Right atrium auricular region (tissue), 2 donors: ENCODE data around the gene PTK6. TPM values are rescaled to one million over a fixed set of nuclear protein-coding genes. Genes with fewer than 3 reads are reported as not detected.

Source experiments
- DNase-seq: peaks from one replicate; pipeline ENCODE4 v3.0.0-alpha.2; 2019; ENCODE audit warnings: low spot score
- H3K27ac ChIP-seq, 2 donors: fragments of 200-600 bp; sonication (generic); 1 replicate in 1 of 2; 2 replicates in 1 of 2; pipeline ENCODE4 v1.5.1; 2016 to 2019
- H3K27me3 ChIP-seq, 2 donors: fragments of 200-600 bp; sonication (generic); one replicate each; pipeline versions ENCODE4 v1.5.1 to v1.6.0; 2017 to 2019
- H3K36me3 ChIP-seq: fragments of 200-600 bp; sonication (generic); one replicate; pipeline ENCODE4 v1.5.1; 2016
- H3K4me1 ChIP-seq, 2 donors: fragments of 200-600 bp; sonication (generic); one replicate each; pipeline versions ENCODE4 v1.5.1 to v1.6.0; 2017 to 2019
- H3K4me3 ChIP-seq, 2 donors: fragments of 200-600 bp; sonication (generic); 1 replicate in 1 of 2; 2 replicates in 1 of 2; pipeline ENCODE4 v1.5.1; 2017 to 2019; ENCODE audit warnings: mild to moderate bottlenecking in 1 of 2, moderate library complexity in 1 of 2
- H3K9me3 ChIP-seq, 2 donors: fragments of 200-600 bp; sonication (generic); one replicate each; pipeline ENCODE4 v1.5.1; 2019
- CTCF ChIP-seq, 2 donors: fragments of 200-600 bp; sonication (generic); IDR thresholded peaks; one replicate each; pipeline ENCODE4 v1.5.1; 2019; ENCODE audit warnings: antibody characterized with exemption in 2 of 2
- total RNA-seq, 2 donors: library from RNA; depleted of rRNA; stranded (reverse); fragments of >200 nt; gene quantifications; one replicate each; pipeline ENCODE4 v1.1.0, GENCODE V29; 2016

Gene PTK6
- total RNA-seq, 2 donors from 2014 or later = not detected

GRCh38 chr20:63545814-63546213 lies 8.6 kb upstream of the PTK6 start:
- TF ChIP-seq CTCF (IDR thresholded peaks at IDR 0.05) = no peak
- no peaks in the 10 kb centered on the region for H3K9me3 ChIP-seq
- DNase-seq = no peak
- H3K27ac ChIP-seq = no peak overlapping the region
- no peaks in the 10 kb centered on the region for H3K36me3 ChIP-seq
- no peaks in the 10 kb centered on the region for H3K4me1 ChIP-seq
- H3K27me3 ChIP-seq = no peaks in the 10 kb centered on the region
- H3K4me3 ChIP-seq = no peak overlapping the region

DNA sequence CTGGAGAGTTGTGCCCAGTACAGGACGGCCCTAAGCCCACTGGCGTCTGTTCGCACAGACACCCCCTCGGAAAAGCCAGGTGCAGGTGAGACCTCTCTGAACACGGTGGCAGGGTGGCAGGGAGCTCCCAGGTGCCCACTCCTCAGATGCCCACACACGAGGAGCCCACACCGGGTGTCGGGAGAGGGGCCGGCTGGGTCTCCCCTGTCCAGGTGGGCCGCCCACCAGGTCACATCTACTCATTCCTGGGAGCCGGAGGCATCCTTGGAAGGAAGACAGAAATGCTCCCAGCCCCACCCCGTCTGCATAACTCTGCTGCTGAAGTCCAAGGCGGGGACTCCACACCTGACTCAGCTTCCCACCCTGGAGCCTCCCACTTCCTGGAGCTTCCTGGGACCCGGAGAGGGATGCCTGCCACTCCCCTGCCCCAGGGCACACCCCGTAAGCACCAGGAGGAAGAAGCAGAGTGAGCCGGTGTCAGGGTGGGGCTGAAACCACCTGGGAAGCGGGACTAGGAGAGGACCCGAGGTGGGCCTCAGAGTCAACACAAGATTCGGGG lies 7.9 kb upstream of the PTK6 start:
- no peaks in the 10 kb centered on the region for H3K4me1 ChIP-seq
- no peak for DNase-seq
- H3K9me3 ChIP-seq = no peaks in the 10 kb centered on the region
- no peaks in the 10 kb centered on the region for H3K36me3 ChIP-seq
- no peaks in the 10 kb centered on the region for H3K27me3 ChIP-seq
- no peak for TF ChIP-seq CTCF (IDR thresholded peaks at IDR 0.05)
- no peak overlapping the region for H3K27ac ChIP-seq
- no peak overlapping the region for H3K4me3 ChIP-seq

DNA sequence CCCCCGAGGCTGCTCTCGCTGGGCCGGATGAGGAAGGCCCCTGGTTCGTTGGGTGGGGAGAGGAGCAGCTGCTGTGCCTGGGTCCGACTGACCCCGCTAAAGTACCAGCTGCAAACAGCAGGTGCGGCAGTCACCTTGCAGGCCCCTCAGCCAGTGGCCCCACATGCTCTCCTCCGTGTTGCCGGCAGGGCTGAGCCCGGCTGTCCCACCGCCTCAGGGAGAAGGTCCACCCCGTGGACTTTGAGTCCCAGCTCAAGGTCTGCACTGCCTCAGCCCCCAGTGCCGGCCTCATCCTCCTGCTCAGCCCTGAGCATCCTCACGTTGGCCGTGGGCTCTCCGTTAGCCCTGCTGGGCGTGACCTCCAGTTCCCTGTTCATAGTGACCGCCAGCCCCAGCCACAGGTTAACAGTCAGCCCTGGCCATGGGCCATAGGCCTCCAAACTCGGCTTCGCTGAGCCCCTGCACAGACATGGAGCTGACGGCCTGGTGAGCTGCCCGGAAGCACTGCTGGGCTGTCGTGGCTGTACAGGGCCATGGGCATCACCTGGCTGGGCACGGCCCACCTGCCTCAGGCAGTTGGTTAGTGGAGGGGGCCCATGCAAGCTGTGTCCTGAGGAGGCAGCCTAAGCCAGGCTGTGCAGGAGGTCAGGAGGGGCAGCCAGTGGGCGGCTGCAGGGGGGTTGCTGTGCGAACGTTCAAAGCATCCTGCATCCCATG lies 7.2 kb upstream of the PTK6 start:
- Histone ChIP-seq H3K4me3 (no peak overlapping the region), H3K36me3 (no peaks in the 10 kb centered on the region), H3K27ac (no peak overlapping the region), H3K9me3 (no peaks in the 10 kb centered on the region), H3K27me3 (no peaks in the 10 kb centered on the region), H3K4me1 (no peaks in the 10 kb centered on the region)
- TF ChIP-seq CTCF (IDR thresholded peaks at IDR 0.05) = no peak
- no peak for DNase-seq

DNA sequence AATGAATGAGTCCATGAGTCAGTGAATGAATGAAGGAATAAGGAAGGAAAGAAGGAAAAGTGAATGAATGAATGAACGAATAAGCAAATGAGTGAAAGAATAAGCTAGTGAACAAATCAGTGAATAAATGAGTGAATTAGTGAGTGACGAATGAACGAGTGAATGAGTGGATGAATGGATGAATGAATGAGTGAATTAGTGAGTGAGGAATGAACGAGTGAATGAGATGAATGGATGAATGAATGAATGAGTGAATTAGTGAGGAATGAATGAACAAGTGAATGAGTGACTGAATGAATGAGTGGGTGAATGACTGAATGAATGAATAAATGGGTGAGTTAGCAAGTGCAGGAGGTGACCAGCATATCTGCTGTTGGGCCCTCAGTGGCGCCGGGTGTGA lies 6.6 kb upstream of the PTK6 start:
- TF ChIP-seq CTCF (IDR thresholded peaks at IDR 0.05) = no peak
- DNase-seq = no peak
- no peaks in the 10 kb centered on the region for H3K27me3 ChIP-seq
- no peaks in the 10 kb centered on the region for H3K4me1 ChIP-seq
- H3K4me3 ChIP-seq = no peak overlapping the region
- H3K27ac ChIP-seq = no peak overlapping the region
- no peaks in the 10 kb centered on the region for H3K9me3 ChIP-seq
- H3K36me3 ChIP-seq = no peaks in the 10 kb centered on the region

GRCh38 chr20:63543131-63543530 lies 6.0 kb upstream of the PTK6 start:
- Histone ChIP-seq H3K36me3 (no peaks in the 10 kb centered on the region), H3K27me3 (no peaks in the 10 kb centered on the region), H3K9me3 (no peaks in the 10 kb centered on the region), H3K27ac (no peak overlapping the region), H3K4me1 (peaks cover 0 to 6% of the 10 kb centered on the region in 2 donors), H3K4me3 (no peak overlapping the region)
- DNase-seq = no peak
- no peak for TF ChIP-seq CTCF (IDR thresholded peaks at IDR 0.05)

DNA sequence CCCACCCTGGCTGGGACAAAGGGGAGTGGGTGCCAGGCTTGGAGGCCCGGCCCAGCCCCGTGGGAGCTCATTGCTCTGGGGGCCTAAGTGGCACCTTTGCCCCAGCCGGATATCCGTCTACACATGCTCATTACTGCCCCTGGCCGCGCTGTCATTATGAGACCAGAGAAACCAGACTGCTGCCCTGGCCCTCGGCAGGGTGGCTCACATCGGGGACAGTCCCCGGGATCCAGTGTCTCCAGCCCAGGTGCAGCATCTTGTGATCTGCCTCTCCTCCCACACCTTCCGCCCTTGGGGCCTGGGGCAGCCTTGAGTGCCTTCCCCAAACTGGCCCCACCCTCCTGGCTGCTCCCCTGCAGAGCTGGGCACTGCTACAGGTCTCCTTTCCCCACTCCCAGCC lies 5.5 kb upstream of the PTK6 start:
- no peak for DNase-seq
- Histone ChIP-seq H3K36me3 (no peaks in the 10 kb centered on the region), H3K4me1 (peaks cover 0 to 10% of the 10 kb centered on the region in 2 donors), H3K27ac (no peak overlapping the region), H3K27me3 (no peaks in the 10 kb centered on the region), H3K9me3 (no peaks in the 10 kb centered on the region), H3K4me3 (no peak overlapping the region)
- no peak for TF ChIP-seq CTCF (IDR thresholded peaks at IDR 0.05)
